ENCODE data around the gene THTPA. TPM values are rescaled to one million over a fixed set of nuclear protein-coding genes. Genes with fewer than 3 reads are reported as not detected.

The THTPA gene
- polyA plus RNA-seq (2012; ENCODE audit: missing spikeins) = 8.4 TPM

DNA sequence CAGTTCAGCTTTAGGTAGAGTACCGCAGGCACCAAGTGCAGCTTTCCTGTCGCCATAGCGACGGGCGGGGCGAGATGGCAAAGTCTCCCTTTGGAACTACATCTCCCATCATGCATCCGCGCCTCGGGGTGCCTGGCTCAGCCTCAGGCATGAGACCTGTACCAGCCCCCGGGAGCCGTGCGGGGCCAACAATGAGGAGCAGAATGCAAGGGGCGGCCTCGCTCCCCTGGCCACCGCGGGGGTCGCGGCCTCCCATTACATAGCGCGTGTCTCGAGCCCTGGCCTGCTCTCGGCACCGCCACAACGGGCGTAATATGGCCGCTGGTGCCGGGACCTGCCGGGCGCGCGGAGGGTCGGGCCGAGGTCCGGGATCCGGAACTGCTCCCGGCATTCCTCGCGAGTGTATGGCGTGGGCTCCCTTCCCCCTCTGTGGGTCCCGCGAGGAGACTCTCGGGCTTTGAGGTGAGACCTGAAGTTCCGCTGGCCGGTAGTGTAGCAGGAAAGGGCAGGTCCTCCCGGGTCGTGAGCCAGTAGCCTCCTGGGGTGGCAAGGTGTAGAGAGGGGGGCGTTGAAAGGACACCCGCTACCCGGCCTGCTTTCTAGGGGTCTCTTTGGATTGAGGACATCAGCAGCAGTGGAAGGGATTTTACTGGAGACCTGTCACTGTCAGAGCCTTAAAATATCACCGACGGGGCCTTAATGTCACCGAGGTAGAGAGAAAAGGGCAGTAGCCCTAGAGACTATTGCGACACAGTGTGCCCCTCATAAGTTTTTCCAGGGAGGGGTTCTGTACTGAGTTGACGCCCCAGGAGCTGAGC is at the start of gene THTPA:
Gene THTPA, plus strand, starts transcription at position 390 of the 818 bp plus-strand sequence. CDS start 487 bp downstream, outside the sequence.
- DNase-seq (ENCODE audit: insufficient read length) = peak; percentile 97
- TF ChIP-seq POLR2A (IDR thresholded peaks at IDR 0.05; ENCODE audit: low read depth, low read length) (peak; percentile 86), TAF1 (IDR thresholded peaks at IDR 0.05; ENCODE audit: borderline replicate concordance, low read depth, low read length) (peak; percentile 68; the same call in 1 of the 2 replicates), POLR2AphosphoS5 (IDR thresholded peaks at IDR 0.05; ENCODE audit: low read depth, low read length) (peak; percentile 83)
- FAIRE-seq = peak; percentile 94

- DNase-seq (ENCODE audit: insufficient read length) (no peak), FAIRE-seq (no peak)
- TF ChIP-seq POLR2A (IDR thresholded peaks at IDR 0.05; ENCODE audit: low read depth, low read length) = no peak
- TF ChIP-seq POLR2AphosphoS5 (IDR thresholded peaks at IDR 0.05; ENCODE audit: low read depth, low read length) = no peak
- no peak for TF ChIP-seq TAF1 (IDR thresholded peaks at IDR 0.05; ENCODE audit: borderline replicate concordance, low read depth, low read length)
These were observed 43.9 kb upstream of the THTPA start for GRCh38 chr14:23512156-23512555.

GRCh38 chr14:23513005-23513817 is 42.9 kb upstream of the THTPA start:
- FAIRE-seq (no peak), DNase-seq (ENCODE audit: insufficient read length) (no peak)
- no peak for TF ChIP-seq TAF1 (IDR thresholded peaks at IDR 0.05; ENCODE audit: borderline replicate concordance, low read depth, low read length)

GRCh38 chr14:23513818-23514643 is 42.0 kb upstream of the THTPA start:
- FAIRE-seq (no peak), DNase-seq (ENCODE audit: insufficient read length) (no peak)
- TF ChIP-seq POLR2AphosphoS5 (IDR thresholded peaks at IDR 0.05; ENCODE audit: low read depth, low read length) (no peak), TAF1 (IDR thresholded peaks at IDR 0.05; ENCODE audit: borderline replicate concordance, low read depth, low read length) (no peak), POLR2A (IDR thresholded peaks at IDR 0.05; ENCODE audit: low read depth, low read length) (no peak)

DNA sequence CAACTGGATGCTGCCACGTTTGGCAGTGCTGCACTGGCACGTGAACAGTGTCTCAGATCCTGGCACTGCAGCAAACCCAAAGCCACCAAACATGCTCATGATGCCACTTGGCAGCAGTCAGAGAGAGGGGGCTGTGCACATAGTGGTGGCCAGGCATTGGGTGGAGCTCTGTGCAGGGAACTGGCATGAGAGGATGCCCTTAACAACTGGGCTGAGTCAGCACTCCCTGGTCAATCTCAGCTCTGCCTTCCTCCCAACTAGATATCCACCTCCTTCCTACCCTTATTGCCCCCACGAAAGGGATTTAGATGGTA is 41.5 kb upstream of the THTPA start:
- TF ChIP-seq TAF1 (IDR thresholded peaks at IDR 0.05; ENCODE audit: borderline replicate concordance, low read depth, low read length) (no peak), POLR2A (IDR thresholded peaks at IDR 0.05; ENCODE audit: low read depth, low read length) (no peak), POLR2AphosphoS5 (IDR thresholded peaks at IDR 0.05; ENCODE audit: low read depth, low read length) (no peak)
- DNase-seq (ENCODE audit: insufficient read length) (no peak), FAIRE-seq (no peak)

GRCh38 chr14:23517650-23518326 is 38.3 kb upstream of the THTPA start:
- no peak for DNase-seq (ENCODE audit: insufficient read length)
- FAIRE-seq = no peak
- no peak for TF ChIP-seq POLR2AphosphoS5 (IDR thresholded peaks at IDR 0.05; ENCODE audit: low read depth, low read length)
- TF ChIP-seq TAF1 (IDR thresholded peaks at IDR 0.05; ENCODE audit: borderline replicate concordance, low read depth, low read length) = no peak

- FAIRE-seq (no peak), DNase-seq (ENCODE audit: insufficient read length) (no peak)
- no peak for TF ChIP-seq POLR2AphosphoS5 (IDR thresholded peaks at IDR 0.05; ENCODE audit: low read depth, low read length)
- no peak for TF ChIP-seq TAF1 (IDR thresholded peaks at IDR 0.05; ENCODE audit: borderline replicate concordance, low read depth, low read length)
- TF ChIP-seq POLR2A (IDR thresholded peaks at IDR 0.05; ENCODE audit: low read depth, low read length) = no peak
These were observed 37.4 kb upstream of the THTPA start for GRCh38 chr14:23518709-23519108.

DNA sequence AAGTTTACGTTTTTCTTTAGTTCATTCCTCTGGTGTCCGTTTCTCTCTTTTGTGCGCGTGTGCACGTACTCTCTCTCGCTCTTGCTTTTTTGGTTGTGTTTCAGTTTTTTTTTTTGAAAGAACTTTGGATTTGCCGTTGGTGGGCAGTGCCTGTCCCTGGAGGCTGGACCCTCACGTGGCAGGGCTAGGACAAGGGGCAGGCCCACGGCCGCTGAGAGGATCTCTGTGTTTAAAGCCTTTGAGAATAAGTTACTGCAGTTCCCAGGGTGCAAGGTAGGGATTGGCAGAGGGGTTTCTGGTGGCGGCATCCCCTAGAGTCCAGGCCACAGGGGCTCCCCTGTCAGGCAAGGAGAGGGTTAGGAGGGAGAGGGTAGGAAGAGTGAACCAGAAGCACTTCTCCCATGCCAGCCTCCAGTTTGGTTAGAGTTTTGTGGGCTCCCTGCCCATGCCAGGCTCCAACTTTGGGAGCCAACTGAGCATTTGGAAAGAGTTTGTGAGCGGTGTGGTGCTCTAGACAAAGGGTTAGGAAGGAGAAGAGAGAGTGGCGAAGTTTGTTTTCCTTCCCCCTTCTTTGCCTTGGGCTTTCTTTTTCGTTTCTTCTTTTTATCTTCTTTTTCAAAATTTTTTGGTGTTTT is 35.1 kb upstream of the THTPA start:
- TF ChIP-seq TAF1 (IDR thresholded peaks at IDR 0.05; ENCODE audit: borderline replicate concordance, low read depth, low read length) (no peak), POLR2AphosphoS5 (IDR thresholded peaks at IDR 0.05; ENCODE audit: low read depth, low read length) (no peak), POLR2A (IDR thresholded peaks at IDR 0.05; ENCODE audit: low read depth, low read length) (no peak)
- no peak for DNase-seq (ENCODE audit: insufficient read length)
- no peak for FAIRE-seq

DNA sequence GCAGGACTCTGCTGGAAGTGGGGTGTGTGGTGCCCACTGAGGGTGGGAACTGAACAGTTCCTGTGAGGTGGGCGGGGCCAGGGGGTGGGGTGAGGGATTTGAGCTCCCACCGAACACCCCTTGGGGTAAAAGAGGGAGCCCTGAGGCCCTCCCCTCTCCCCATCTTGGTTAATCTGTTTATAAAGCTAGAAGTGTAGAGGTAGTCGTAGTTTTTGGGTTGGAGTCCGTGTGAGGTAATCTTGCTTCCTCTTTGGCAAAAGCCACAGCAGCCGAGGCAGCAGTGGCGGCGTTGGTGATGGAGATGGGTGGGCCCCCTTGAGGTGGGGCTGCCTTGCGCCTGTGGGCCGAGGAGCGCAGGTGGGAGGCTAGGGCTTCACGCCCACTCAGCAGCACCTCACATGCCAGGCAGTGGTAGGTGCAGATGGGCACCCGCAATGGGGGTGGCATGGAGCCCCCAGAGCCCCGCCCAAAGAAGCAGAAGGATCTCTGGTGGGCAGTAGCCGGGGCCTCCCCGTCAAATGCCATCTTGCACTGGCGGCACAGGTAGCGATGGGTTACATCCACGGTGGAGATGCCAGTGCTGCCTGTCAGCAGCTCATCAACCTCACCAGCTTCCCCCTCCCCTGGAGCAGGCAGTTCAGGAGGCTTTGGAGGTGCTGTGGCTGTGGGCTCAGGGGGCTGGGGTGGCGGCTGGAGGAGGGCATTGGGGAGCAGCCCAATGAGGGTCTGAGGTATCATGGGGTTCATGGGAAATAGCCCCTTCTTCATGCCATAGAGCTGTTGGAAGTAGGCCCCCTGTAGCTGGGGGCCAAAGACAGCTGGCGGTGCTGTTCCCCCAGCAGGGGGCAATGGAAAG is 34.1 kb upstream of the THTPA start:
- FAIRE-seq = no peak
- DNase-seq (ENCODE audit: insufficient read length) = no peak
- TF ChIP-seq TAF1 (IDR thresholded peaks at IDR 0.05; ENCODE audit: borderline replicate concordance, low read depth, low read length) = no peak
- no peak for TF ChIP-seq POLR2AphosphoS5 (IDR thresholded peaks at IDR 0.05; ENCODE audit: low read depth, low read length)
